C4-2B (cell line): ENCODE results near the gene KIAA1549.
"Not testable (repeated sequence)": the region's sequence is repeated elsewhere in the genome, so short reads cannot be mapped to it uniquely, and the experiment has no call there.

Experiments
- H3K27ac ChIP-seq: fragments of 450-650 bp; 2 replicates; pipeline ENCODE4 v1.5.1; 2017
- ZFX ChIP-seq: fragments of 450-650 bp; IDR thresholded peaks from 2 replicates; pipeline ENCODE4 v1.6.1; 2017
- TF ChIP-seq, protein P1 (sequence below): fragments of 450-650 bp; conservative IDR thresholded peaks from 2 replicates; pipeline ENCODE4 v1.5.1; 2017; ENCODE audit warnings: mild to moderate bottlenecking

KIAA1549 gene

DNA sequence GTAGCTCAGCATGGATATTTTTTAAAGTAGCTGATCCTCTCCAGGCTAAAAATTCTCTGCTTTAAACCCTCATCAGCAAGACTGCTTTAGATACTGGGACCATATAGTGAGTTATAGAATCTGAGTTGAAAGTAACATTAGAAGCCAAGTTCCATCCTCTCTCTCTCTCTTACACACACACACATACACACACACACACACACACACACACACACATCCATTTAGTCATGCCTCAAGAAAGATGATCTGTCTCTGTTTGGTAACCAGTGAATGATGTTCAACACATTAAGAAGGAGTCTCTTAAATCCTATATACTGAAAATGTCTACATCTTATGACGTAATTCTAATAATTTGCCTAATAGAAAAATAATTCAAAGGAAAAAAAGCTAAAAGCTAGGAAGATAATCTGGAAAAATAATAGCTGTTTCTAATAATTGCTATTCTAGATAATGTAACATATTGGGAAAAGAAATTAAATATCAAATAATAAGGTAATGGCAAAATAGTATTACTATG lies 166.3 kb downstream of the KIAA1549 start:
- H3K27ac ChIP-seq = no peak overlapping the region
- TF ChIP-seq ZFX = no peak
- TF ChIP-seq, protein P1, sequence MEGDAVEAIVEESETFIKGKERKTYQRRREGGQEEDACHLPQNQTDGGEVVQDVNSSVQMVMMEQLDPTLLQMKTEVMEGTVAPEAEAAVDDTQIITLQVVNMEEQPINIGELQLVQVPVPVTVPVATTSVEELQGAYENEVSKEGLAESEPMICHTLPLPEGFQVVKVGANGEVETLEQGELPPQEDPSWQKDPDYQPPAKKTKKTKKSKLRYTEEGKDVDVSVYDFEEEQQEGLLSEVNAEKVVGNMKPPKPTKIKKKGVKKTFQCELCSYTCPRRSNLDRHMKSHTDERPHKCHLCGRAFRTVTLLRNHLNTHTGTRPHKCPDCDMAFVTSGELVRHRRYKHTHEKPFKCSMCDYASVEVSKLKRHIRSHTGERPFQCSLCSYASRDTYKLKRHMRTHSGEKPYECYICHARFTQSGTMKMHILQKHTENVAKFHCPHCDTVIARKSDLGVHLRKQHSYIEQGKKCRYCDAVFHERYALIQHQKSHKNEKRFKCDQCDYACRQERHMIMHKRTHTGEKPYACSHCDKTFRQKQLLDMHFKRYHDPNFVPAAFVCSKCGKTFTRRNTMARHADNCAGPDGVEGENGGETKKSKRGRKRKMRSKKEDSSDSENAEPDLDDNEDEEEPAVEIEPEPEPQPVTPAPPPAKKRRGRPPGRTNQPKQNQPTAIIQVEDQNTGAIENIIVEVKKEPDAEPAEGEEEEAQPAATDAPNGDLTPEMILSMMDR = no peak

DNA sequence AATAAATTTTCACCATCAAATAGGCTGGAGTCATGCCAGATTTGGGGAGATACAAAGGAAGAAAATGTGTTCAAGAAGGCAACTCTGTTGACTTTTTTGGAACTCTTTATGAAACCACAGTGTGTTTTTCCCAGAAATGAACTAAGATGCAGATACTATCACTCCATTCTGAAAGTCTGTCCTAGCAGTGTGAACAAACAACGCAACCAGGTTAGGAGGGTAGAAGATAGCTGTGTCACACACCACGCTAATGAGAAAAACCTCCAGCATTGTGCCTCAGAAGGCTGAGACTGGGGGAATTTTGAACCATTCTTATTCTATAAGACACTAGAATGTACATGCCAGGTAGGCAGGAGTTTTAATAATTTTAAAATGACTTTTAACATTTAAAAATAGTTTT lies 167.2 kb downstream of the KIAA1549 start:
- no peak for TF ChIP-seq ZFX

DNA sequence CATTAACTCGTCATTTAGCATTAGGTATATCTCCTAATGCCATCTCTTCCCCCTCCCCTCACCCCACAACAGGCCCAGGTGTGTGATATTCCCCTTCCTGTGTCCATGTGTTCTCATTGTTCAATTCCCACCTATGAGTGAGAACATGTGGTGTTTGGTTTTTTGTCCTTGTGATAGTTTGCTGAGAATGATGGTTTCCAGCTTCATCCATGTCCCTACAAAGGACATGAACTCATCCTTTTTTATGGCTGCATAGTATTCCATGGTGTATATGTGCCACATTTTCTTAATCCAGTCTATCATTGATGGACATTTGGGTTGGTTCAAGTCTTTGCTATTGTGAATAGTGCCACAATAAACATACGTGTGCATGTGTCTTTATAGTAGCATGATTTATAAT lies 169.9 kb downstream of the KIAA1549 start:
- not testable (repeated sequence) for H3K27ac ChIP-seq

More for the DNA sequence above, 167.2 kb downstream of the KIAA1549 start:
- H3K27ac ChIP-seq = no peak overlapping the region

DNA sequence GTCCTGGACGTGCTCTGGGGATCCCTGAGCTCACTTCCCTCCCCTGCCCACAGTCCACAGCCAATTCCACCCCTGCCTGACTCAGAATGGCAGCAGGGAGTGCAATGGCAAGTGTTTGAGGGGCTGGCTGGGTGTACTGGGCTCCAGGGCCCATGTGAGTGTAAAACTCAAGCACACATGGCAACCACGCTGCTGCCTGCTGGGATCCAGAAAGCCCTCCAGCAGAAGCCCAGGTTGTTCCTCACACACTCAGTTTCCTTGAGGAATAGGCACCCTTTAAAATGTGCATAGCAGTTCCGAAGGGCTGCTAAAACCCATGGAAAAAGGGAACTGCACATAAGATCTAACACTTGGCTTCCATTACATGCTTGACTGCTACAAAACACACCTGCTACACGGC lies 171.8 kb downstream of the KIAA1549 start:
- no peak overlapping the region for H3K27ac ChIP-seq
- TF ChIP-seq, protein P1 = no peak
- no peak for TF ChIP-seq ZFX

DNA sequence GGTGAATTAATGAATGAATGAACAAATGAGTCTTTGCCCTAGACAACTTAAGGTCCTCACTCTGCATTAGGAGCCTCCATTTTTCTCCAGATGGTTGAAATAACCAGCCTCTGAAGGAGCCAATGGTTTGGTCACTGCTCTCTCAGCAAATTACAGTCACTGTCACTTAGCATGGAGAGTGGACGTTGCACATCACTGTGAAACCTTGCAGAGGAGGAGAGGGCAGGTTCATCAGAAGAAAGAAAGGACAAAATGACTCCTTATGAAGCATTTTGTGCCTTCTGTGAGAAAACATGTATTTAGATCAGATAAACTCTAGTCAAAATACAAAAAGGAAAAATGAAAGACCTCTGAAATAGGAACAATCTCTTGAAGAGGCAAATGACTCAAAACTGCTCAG lies 176.6 kb downstream of the KIAA1549 start:
- TF ChIP-seq, protein P1 = no peak
- no peak for TF ChIP-seq ZFX
- H3K27ac ChIP-seq = no peak overlapping the region

DNA sequence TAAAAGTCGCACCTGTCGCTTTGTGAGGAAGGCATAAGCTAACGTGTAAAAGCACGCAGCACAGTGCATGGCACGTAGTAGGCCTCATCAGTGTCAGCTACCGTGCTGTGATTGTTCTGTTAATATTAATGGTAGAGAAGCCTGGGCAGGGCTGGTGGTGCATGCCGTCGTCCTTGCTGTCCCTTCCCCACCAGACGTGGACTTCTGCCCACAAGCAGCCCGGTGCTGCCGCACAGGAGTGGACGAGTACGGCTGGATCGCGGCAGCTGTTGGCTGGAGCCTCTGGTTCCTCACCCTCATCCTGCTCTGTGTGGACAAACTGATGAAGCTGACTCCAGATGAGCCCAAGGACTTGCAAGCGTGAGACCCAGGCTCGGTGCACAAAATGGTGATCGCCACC lies 178.5 kb downstream of the KIAA1549 start:
- H3K27ac ChIP-seq = no peak overlapping the region
- TF ChIP-seq ZFX = no peak
- TF ChIP-seq, protein P1 = no peak

DNA sequence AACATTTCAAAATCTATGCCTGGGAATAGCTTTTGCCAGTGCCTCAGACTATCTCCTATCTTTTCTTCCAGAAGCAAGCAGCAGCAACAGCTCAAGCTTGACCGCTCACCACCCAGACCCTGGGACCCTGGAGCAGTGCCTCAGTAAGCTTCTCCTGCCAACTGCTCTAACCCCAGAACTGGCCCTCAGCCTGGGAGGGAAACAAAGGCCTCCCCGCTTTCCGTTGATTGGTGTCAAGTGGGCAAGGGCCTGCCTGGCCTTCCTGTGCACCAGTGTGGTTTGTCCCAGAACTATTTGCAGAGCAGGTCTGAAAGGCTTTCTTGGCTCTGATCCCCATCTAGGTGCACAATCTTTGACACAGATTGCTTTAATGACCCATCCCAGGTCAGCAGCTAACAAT lies 179.9 kb downstream of the KIAA1549 start:
- no peak overlapping the region for H3K27ac ChIP-seq
- TF ChIP-seq, protein P1 = no peak
- no peak for TF ChIP-seq ZFX

DNA sequence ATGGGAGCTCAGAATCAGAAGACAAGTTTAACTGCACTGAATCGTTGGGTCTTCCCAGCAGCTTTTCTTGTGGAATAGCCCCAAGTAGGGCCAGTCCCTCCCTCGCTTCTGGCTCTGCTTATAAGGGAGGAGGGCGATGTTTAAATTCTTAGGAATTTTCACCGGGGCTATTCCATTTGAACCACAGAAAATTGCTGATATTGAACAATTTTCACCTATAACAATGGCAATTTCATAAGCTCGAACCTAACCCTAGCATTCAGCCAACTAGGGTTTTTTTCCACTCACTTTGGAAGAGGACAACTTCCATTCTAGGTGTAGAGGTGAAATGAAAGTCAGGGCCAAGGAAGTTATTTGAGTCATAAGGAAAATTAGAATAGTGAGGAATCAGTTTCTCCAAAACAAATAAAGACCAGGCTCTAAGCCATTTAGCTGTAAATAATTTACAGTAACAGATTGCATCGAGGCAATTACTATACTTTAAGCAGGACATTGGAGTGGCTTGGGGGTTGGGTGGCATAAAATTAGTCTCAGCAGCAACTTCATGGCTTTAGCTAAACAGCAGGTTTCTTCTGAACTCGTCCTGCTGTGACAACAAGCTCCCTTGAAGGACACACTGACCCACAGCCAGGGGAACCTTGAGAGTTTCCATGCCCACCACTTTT lies 181.7 kb downstream of the KIAA1549 start:
- TF ChIP-seq ZFX = no peak
- TF ChIP-seq, protein P1 = no peak
- no peak overlapping the region for H3K27ac ChIP-seq
